HG02885 (cell line): ENCODE results near the gene SLC51B.
"Not testable (repeated sequence)": the region's sequence is repeated elsewhere in the genome, so short reads cannot be mapped to it uniquely, and the experiment has no call there.

Experiments used
- ATAC-seq: cut with Tn5 transposase; IDR thresholded peaks from one replicate; pipeline ENCODE4 v1.9.1; 2021; ENCODE audit warnings: mild to moderate bottlenecking; ENCODE audit not compliant: unreplicated experiment, poor library complexity

SLC51B gene

DNA sequence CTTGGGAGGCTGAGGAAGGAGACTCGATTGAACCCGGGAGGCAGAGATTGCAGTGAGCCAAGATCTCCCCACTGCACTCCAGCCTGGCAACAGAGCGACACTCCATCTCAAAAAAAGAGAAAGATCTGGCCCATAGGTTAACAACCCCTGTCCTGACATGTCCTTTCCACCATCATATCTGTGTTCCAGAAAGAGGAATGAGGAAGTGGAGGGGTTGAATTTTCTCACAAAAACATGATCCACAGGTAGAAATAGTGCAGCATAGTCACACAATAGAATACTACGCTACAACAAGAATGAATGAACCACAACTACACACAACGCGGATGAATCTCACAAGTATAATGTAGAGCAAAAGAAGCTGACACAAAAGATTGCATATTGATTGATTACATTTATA lies 4.7 kb upstream of the SLC51B start:
- ATAC-seq, result no peak

DNA sequence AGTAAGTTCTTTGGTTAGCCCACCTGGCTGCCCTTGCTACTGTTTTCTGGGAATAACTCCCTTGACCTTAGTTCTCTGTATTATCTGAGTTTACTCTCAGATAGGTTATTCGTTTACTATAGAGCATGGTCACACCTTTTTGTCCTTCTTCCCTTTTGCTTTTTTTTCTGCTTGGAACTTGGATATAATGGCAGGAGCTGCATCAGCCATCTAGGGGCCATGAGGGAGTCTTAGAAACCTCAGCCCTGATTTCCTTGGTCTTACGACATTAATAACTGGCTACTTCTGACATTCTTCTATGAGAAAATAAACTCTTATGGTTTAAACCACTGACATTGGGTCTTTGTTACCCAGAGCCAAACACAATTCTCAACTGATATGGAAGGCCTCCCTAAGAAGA lies 3.4 kb upstream of the SLC51B start:
- ATAC-seq, result no peak

DNA sequence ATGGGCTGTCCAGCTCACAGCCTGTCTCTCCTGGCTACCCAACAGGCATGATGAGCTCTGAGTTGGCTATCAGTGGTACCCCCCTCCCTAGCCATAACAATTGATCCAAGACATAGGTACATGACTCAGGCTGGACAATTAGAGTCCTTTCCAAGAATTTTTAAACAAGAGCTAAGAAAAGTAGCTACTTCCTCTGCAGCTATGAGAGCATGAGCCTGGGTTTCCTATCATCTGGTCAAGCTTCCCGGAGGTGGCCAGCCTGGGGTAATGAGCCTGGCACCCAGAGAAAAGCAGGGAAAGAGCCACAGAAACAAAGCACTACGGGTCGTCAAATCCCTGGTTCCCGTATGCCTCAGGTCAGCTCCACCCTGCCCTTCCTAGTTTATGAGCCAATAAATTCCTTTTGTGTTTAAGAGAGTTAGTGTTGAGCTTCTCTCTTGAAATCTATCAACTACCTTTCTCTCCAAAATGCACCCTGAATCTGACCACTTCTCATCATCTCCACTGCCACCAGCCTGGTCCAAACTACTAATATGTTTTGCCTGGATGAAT lies 2.3 kb upstream of the SLC51B start:
- no peak for ATAC-seq

DNA sequence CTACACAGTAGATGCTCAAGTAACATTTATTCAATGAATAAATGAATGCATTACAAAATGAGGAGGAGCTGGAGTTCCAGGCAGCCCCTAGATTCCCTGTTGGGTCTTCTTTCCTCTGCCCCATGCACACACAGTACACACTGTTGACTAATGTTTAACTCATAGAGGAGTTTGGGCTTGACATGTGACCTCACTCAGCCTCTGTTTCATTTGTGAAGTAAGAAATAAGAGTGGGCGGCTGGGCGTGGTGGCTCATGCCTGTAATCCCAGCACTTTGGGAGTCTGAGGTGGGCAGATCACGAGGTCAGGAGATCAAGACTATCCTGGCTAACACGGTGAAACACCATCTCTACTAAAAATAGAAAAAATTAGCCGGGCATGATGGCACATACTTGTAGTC lies 969 bp upstream of the SLC51B start:
- not testable (repeated sequence) for ATAC-seq

DNA sequence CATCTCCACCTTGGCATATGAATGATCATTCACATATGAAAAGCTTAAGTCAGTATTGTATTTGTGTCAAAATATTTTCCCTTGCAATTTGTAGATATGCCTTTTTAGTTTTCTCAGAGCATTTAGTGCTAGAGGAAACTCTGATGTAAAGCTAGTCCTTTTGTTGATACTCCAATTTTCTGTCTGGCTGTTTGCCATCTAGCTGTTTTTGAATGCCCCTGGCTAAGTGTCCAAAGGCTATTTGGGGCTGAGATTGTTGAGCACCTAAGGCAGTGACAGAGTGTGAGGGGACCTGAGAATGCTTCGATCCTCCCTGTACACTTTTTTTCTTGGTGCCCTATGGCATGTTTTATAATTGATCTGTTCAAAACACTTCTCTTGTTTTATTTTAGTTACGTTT lies 3.1 kb downstream of the SLC51B start:
- no peak for ATAC-seq

DNA sequence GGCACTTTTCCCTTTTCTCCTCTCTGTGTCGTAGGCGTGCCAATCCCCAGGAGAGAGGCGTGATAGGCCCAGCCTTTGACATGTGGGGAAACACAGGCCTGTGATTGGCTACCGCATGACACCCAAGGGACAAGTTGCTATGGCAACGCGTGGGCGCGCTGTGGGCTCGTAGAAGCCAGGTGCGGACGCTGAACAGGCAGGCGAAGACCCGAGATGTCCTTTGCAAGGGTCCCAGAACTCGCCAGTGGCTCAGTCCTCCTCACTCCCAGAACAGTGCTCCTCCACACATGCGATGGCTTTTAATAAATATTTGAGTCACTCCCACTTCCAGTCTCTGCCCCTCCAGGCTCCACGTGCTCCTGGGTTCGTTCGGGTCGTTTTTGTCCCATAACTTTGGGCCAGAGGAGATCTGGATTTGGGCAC lies 4.2 kb downstream of the SLC51B start:
- peak; percentile 93 for ATAC-seq

DNA sequence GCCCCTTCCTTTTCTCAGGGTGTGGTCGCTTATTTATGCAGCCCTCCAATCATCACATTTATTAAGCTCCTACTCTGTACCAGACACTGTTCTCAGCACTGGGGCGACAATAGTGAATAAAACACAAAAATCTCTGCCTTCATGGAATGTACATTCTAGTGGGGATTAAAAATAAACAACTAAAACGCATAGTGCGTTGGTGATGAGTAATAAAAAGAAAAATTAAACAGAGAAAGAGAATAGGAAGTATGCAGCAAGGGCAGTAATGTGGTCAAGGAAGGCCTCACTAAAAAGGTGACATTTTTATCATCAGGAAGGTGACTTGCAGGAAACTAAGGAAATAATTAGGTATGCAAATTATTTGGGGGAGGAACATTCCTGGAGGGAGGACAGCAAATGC lies 5.1 kb downstream of the SLC51B start:
- ATAC-seq, result no peak

DNA sequence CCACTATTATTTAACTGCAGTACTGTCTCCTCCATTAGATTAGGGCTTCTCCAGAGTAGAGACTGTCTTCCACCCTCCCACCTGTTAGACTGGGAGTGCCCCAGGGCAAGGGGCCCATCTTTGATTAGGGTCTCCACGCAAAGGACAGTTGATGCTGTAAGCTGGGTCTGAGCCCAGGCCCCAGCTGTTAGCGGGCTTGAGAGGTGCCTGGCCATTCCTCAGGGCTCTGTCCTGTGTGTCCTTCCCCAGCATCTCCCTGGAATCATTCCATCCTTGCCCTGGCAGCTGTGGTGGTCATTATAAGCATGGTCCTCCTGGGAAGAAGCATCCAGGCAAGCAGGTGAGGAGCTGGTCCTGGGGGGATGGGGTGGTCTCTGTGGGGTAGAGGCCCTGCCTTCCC lies 6.1 kb downstream of the SLC51B start:
- no peak for ATAC-seq

DNA sequence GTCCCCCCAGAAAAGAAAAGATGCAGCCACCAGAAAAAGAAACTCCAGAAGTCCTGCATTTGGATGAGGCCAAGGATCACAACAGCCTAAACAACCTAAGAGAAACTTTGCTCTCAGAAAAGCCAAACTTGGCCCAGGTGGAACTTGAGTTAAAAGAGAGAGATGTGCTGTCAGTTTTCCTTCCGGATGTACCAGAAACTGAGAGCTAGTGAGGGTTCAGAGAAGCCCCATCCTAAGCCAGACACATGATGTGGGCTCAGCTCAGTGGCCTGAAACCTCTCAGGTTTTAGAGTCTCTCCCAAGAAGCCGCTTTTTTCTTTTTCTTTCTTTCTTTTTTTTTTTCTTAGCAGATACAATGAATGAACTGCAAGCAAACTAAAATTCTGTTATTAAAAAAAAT lies 7.8 kb downstream of the SLC51B start:
- ATAC-seq, result no peak

DNA sequence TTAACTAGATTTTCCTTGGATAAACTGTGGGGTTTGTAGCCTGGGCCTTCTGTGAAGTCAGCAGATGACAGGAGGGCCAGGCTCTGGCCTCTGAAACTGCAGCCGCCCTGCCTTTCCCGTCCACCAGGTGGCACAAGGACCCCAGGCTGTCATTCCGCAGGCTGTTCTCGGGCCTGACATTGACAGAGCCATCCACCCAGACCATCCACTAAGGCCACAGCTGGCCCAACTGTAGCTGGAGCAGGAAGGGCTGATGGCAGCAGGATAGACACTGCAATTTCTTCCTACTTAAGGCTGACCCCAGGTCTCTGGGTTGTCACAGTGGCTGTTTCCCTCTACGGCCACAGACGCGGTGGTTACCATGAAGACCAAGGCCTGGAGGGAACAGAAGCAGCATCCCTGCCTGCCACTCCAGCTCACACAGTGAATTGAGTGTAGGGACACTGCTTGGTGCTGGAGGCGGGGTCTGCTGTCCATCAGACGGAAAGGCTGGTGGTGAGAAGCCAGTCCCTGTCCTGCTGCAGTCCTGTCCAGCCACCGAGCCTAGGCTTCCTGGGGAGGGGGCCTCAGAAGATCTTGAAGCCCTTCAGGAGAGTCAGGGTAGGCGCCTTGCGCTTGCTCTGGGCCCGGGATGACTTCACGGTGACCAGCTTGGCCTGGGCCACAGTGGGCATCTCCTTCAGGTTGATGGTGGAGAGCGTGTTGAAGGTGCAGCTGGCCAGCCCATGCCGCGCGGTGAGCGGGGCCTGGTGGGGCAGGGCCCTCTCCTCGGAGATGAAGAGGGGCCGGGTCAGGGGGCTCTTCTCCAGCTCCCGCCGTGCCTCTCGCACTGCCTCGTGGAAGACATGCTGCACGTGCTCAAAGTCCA lies 9.4 kb downstream of the SLC51B start:
- ATAC-seq, result peak; percentile 63

DNA sequence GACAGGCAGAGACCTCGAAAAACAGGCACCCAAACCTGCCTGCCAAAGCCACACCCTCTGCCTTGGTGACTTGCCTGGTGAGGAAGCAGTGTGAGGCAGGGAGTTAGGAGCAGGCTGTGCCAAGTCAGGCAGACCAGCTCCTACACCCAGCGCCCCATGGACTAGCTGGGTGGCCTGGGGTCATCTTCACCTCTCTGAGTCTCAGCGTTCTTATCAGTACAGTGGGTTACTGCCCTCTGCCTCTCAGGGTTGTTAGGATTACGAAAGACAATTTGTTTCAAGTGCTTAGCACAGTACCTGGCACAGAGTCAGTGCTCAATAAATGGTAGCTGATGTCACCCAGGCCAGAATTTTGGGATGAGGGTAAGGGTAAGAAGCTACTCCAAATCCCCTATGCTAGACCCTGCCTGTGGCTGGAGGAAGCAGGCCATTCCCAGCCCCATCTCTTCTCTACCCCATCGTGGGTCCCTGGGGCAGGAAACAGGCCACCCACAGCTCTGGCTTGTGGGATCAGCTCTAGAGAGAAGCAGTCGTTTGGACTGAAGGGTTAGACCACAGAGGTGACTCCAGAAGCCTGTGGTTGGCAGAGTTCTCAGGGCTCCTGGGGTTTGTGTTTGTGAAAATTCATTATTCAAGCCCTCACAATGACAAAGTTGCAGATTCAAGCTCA lies 10.1 kb downstream of the SLC51B start:
- ATAC-seq, result no peak

DNA sequence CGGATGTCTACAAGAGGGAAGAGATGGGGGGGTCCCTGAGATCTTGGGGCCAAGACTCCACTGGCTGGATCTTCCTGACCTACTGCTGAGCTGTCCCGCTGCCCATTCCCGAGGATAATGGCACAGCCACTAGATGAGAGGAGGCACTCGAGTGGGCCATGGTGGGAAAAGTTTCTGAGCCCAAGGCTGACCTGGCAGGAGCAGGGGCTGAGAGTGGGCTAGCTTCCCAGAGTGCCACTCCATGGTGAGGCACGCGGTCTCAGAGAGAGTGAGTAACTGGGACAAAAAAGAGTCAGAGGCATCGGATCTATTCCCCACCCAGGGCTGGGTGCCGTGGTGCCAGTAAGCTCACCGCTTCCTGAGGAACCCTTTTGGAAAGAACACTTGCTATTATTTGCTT lies 10.9 kb downstream of the SLC51B start:
- no peak for ATAC-seq

DNA sequence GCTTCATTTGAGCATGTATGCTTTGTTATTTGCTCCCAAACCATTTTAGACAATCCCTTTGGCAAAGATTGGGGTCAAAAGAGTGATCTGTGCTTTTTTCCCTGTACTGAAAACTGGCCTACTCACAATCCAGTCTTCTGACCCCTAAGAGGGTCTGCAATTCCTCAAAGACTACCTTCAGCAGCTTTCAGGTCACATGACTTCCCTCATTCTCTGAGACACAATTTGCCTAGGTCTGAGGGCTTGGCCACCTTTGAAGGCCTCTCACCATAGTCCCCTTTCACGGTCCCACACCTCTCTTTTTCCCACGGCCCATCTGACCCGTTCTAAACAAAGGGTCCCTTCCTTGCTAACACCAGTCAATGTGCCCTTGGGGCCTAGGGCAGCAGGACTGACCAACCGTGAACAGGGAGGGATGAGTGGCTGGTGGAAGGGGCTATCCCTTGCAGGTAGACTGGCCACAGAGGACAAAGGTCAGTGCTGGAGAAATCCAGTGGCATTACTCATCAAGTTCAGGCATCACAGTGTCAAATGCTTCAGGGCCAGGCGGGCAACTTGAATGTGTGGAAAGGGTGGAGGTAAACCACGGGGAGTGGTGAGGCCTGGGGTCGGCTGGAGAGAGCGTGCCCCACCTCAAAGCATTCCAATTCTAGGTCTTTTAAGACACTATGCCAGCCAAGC lies 11.8 kb downstream of the SLC51B start:
- no peak for ATAC-seq

DNA sequence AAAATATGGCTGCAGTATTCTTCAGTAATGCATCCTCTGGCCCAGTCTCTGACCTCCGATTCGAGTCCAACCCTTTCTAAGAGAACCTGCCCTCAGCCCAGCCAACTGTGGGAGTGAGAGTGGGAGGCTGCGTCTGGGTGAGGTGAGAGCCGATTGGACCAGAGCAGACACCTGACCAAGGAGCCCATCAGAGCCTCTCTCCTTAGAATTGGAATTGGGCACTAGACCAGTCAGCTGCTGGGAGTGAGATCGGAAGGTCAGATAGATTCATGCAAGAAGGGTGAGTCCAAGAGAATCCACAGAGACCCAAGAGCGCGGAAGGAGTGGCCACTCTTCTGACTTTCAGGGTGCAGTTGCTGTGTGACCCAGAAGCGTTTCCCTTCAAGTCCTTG lies 12.4 kb downstream of the SLC51B start:
- no peak for ATAC-seq

DNA sequence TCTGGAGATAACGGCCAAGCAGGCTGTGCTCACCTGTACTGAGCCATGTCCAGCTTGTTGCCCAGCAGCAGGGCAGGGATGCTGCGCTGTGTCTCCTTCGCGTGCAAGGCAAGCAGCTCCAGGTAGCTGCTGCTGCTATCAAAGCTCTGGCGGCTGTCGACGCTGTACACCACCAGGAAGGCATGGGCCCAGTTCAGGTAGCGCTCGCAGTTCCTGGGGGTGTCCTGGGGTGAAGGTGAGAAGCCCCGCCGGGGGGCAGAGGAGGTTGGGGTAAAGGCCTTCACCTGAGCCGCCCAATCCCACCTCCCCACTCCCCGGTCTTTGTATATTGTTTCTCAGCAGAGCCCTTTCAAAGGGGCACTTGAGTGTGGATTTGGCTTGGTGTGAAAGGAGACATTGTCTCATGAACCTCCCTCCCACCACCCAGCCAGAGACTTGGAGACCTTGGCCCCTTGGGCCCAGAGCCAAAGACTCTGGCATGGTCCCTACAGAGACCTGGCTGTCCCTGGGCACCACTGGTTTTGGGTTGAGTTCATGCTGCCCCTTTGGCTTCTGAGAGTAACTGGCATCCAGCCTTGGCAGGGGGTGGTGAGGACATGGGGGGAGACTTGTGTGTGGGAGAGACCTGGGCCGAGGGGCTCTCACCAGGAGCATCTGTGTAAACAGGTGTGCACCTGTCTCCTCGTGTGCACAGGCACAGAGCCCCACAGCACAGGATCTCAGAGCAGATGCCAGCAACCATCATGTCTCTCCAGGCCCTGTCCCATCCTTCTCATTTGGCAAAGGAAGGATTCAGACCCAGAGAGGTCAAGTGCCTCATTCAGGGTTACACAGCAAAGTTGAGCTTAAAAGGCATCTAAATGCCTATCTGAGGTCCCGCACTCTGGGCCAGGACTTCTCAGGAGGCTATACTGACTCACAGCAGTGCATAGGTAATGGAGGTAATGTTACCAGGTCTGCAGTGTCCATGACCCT lies 13.5 kb downstream of the SLC51B start:
- no peak for ATAC-seq

DNA sequence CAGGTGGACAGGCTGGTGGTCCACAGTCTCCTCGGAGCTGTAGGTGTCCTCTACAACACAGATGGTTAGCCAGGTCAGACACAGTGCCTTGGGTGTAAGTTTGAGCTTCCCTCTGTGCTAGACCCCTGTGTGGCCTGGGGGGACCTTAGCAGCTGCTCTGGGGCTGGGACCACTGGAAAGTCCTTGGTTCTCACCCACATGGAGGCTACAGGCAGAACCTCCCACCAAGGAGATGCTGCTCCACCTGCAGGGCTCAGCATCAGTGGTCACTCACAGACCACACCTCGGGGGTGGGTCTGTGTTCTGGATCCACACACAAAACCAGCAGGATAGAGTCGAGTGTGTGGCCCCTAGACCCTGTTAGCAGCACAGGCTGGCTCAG lies 14.2 kb downstream of the SLC51B start:
- no peak for ATAC-seq

DNA sequence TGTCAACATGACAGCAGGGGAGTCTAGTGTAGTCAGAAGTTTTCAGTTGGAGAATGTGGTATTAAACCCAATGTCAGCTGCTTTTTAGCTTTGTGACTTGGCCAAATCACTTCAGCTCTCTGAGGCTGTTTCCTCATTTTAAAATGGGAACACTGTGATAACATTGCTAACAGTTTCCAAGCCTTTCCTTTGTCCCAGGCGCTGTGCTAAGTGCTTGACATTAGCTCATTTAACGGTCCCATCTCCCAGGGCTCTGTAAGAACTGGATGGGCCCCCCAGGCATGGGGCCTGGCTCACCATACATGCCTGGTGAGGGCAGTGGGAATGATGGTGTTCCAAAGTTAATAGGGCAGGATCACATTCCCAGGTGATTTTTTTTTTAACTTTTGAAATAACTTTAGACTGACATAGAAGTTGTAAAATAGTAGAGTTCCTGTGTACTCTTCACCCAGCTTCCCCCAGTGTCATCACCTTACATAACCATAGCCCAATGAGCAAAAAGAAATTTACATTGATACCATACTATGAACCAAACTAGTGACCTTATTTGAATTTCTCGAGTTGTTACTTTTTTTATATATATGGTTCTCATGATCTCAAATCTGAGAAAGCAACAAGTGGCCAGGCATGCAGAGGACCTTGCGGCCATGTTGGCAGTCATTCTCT lies 14.9 kb downstream of the SLC51B start:
- no peak for ATAC-seq

DNA sequence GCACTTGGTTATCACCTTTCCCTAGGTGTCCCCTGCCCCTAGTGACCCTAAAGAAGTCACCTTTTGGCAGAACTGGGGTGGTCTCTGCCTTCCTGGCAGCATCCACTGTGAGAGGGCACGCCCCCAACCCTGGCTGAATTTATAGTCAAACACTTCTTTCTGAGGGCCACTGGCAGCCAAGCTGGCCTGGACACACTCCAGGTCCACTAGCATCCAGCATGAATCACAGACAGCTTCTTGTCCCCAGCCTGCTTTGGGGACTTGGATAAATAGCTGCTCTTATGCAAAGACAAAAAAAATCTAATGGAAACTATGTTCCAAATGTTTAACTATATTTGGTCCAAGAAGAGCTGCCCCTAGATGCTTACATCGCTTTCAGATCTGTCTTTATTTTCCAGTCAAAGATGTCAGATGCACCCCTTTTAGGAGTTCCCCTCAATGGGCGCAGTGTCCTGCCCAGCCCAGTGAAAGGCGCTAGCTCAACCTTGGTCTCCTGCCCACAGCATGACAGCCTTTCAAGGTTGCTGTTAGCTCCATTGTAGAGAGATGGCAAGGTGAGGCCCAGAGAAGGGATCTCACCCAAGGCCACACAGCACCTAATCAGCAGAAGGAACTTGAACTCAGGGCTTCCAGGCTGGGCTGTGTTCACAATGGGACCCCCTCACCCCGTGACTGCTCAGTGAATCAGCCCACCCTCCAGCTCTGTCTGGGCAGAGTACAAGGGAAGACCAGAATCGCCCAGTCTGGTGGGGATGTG lies 15.6 kb downstream of the SLC51B start:
- ATAC-seq, result no peak

DNA sequence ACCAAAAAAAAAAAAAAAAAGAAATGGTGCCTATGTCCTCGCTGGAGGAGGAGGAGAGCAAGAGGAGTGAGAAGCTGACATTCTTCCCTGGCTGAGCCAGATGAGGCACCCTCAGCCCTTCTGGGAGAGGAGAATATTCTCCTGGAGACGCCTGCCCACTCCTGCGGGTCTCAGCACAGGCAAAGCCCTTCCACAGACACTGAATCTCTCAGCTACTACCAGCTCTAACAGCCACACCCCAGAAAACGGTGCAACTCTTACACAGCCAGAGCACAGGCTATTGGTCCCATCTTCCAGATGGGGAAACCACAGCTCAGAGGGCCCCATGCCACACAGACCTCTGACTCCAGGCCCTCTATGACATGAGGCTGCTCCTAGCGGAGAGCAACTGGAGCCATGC lies 16.9 kb downstream of the SLC51B start:
- ATAC-seq, result no peak
